Measurements from ENCODE around the gene PDGFD.

GRCh38 chr11:104124979-104125378 lies 39.0 kb downstream of the PDGFD start:
- TF ChIP-seq CTCF (IDR thresholded peaks at IDR 0.05) (no peak), POLR2A (IDR thresholded peaks at IDR 0.05) (no peak), EP300 (IDR thresholded peaks at IDR 0.05) (no peak)
